ENCODE data around the gene STYXL1.

Gene STYXL1

GRCh38 chr7:75987026-75987804 is 60.6 kb downstream of the STYXL1 start:
- no peak for TF ChIP-seq RAD21 (IDR thresholded peaks at IDR 0.05; ENCODE audit: low read depth)
- no peak for TF ChIP-seq FOXM1 (IDR thresholded peaks at IDR 0.05; ENCODE audit: borderline replicate concordance, low read depth)
- TF ChIP-seq REST (IDR thresholded peaks at IDR 0.05; ENCODE audit: low read depth), result no peak
- TF ChIP-seq MAX (IDR thresholded peaks at IDR 0.05), result no peak
- no peak for TF ChIP-seq EGR1 (IDR thresholded peaks at IDR 0.05)
- no peak for TF ChIP-seq YY1 (IDR thresholded peaks at IDR 0.05; ENCODE audit: low read depth)
- no peak for TF ChIP-seq CREB1 (IDR thresholded peaks at IDR 0.05; ENCODE audit: low read depth)
- TF ChIP-seq TCF12 (IDR thresholded peaks at IDR 0.05; ENCODE audit: low read depth), result no peak
- TF ChIP-seq EP300 (IDR thresholded peaks at IDR 0.05; ENCODE audit: borderline replicate concordance), result no peak
- TF ChIP-seq USF1 (IDR thresholded peaks at IDR 0.05), result no peak
- TF ChIP-seq TAF1 (IDR thresholded peaks at IDR 0.05; ENCODE audit: low read depth), result no peak
- no peak for TF ChIP-seq NFIC (IDR thresholded peaks at IDR 0.05)

- TF ChIP-seq CREB1 (IDR thresholded peaks at IDR 0.05; ENCODE audit: low read depth), result no peak
- TF ChIP-seq CEBPB (IDR thresholded peaks at IDR 0.05), result no peak
- TF ChIP-seq RAD21 (IDR thresholded peaks at IDR 0.05; ENCODE audit: low read depth), result no peak
- no peak for TF ChIP-seq TCF12 (IDR thresholded peaks at IDR 0.05; ENCODE audit: low read depth)
- TF ChIP-seq EP300 (IDR thresholded peaks at IDR 0.05; ENCODE audit: borderline replicate concordance), result no peak
- TF ChIP-seq TAF1 (IDR thresholded peaks at IDR 0.05; ENCODE audit: low read depth), result no peak
- TF ChIP-seq EGR1 (IDR thresholded peaks at IDR 0.05), result no peak
- TF ChIP-seq NFIC (IDR thresholded peaks at IDR 0.05), result no peak
- TF ChIP-seq REST (IDR thresholded peaks at IDR 0.05; ENCODE audit: low read depth), result no peak
- no peak for TF ChIP-seq FOXM1 (IDR thresholded peaks at IDR 0.05; ENCODE audit: borderline replicate concordance, low read depth)
- no peak for TF ChIP-seq TEAD4 (IDR thresholded peaks at IDR 0.05)
- TF ChIP-seq MAX (IDR thresholded peaks at IDR 0.05), result no peak
Measured at GRCh38 chr7:75986147-75986781, 61.5 kb downstream of the STYXL1 start.

GRCh38 chr7:75985518-75986146 is 62.2 kb downstream of the STYXL1 start:
- TF ChIP-seq FOXM1 (IDR thresholded peaks at IDR 0.05; ENCODE audit: borderline replicate concordance, low read depth) (no peak), NFIC (IDR thresholded peaks at IDR 0.05) (peak; percentile 43; the same call in 1 of the 2 replicates)

- TF ChIP-seq TAF1 (IDR thresholded peaks at IDR 0.05; ENCODE audit: low read depth), result no peak
- TF ChIP-seq REST (IDR thresholded peaks at IDR 0.05; ENCODE audit: low read depth), result no peak
- TF ChIP-seq USF1 (IDR thresholded peaks at IDR 0.05), result no peak
- no peak for TF ChIP-seq ZBTB7A (IDR thresholded peaks at IDR 0.05; ENCODE audit: low read depth)
- no peak for TF ChIP-seq EGR1 (IDR thresholded peaks at IDR 0.05)
- TF ChIP-seq CEBPB (IDR thresholded peaks at IDR 0.05), result no peak
- no peak for TF ChIP-seq TCF12 (IDR thresholded peaks at IDR 0.05; ENCODE audit: low read depth)
- no peak for TF ChIP-seq CREB1 (IDR thresholded peaks at IDR 0.05; ENCODE audit: low read depth)
- no peak for TF ChIP-seq YY1 (IDR thresholded peaks at IDR 0.05; ENCODE audit: low read depth)
- no peak for TF ChIP-seq FOXM1 (IDR thresholded peaks at IDR 0.05; ENCODE audit: borderline replicate concordance, low read depth)
- no peak for TF ChIP-seq TEAD4 (IDR thresholded peaks at IDR 0.05)
- TF ChIP-seq RAD21 (IDR thresholded peaks at IDR 0.05; ENCODE audit: low read depth), result no peak
- no peak for TF ChIP-seq NFIC (IDR thresholded peaks at IDR 0.05)
- no peak for TF ChIP-seq EP300 (IDR thresholded peaks at IDR 0.05; ENCODE audit: borderline replicate concordance)
- no peak for TF ChIP-seq MAX (IDR thresholded peaks at IDR 0.05)
Measured at GRCh38 chr7:75985009-75985517, 62.7 kb downstream of the STYXL1 start.
